ENCODE data around the gene CCL3.

GRCh38 chr17:36088670-36089338 is 1.1 kb downstream of the CCL3 start:
- no peak for TF ChIP-seq EZH2phosphoT487 (IDR thresholded peaks at IDR 0.05; ENCODE audit: low read depth)
- TF ChIP-seq, protein P1, sequence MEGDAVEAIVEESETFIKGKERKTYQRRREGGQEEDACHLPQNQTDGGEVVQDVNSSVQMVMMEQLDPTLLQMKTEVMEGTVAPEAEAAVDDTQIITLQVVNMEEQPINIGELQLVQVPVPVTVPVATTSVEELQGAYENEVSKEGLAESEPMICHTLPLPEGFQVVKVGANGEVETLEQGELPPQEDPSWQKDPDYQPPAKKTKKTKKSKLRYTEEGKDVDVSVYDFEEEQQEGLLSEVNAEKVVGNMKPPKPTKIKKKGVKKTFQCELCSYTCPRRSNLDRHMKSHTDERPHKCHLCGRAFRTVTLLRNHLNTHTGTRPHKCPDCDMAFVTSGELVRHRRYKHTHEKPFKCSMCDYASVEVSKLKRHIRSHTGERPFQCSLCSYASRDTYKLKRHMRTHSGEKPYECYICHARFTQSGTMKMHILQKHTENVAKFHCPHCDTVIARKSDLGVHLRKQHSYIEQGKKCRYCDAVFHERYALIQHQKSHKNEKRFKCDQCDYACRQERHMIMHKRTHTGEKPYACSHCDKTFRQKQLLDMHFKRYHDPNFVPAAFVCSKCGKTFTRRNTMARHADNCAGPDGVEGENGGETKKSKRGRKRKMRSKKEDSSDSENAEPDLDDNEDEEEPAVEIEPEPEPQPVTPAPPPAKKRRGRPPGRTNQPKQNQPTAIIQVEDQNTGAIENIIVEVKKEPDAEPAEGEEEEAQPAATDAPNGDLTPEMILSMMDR (IDR thresholded peaks at IDR 0.05; ENCODE audit: low read depth, low read length): no peak
